Ramos (cell line): ENCODE measurements around the gene LPIN1.

ENCODE experiments used
- in situ Hi-C: fragments of 300-500 bp; cut with MboI; formaldehyde crosslinking; loops from one replicate; pipeline ENCODE4 v1.14.3; 2022; ENCODE audit warnings: low sequenced_read_pairs; ENCODE audit not compliant: unreplicated experiment

The LPIN1 gene

GRCh38 chr2:11743366-11743765 is 3.1 kb upstream of the LPIN1 start:
- in situ Hi-C loops, result no loop called here

DNA sequence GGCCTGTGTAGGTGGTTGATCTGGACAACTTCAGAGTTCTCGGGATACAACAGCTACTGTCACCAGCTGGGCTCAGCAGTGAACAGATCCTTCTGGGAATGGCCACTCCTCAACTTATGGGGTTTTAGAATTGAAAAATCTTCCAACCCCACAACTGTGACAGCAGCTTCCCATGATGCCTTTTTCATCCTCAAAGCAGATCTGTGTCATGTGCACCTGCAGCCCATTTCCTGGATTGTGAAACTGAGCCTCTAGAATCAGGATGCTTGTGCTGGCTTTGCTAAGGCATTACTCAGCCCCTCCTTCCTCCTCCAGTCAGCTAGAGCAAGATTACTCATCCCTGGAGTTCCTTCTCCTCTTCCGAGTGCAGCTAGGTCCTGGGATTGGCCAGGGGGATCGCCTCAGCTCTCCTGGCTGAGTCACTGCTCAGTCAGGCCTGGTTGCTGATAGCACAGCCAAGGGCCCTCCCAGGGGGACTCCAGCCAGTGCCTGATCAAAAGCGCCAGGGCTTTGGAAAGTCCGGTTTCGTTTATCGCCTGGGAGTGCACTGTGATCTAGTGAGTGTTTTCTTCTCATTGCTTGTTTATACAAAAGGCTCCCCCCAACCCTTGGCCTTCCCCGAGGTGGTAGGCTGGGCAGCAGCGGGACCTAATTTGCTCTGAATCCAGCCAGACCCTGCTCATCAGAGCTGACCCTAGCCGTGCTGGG is 2.4 kb upstream of the LPIN1 start:
- in situ Hi-C loops, result no loop called here

DNA sequence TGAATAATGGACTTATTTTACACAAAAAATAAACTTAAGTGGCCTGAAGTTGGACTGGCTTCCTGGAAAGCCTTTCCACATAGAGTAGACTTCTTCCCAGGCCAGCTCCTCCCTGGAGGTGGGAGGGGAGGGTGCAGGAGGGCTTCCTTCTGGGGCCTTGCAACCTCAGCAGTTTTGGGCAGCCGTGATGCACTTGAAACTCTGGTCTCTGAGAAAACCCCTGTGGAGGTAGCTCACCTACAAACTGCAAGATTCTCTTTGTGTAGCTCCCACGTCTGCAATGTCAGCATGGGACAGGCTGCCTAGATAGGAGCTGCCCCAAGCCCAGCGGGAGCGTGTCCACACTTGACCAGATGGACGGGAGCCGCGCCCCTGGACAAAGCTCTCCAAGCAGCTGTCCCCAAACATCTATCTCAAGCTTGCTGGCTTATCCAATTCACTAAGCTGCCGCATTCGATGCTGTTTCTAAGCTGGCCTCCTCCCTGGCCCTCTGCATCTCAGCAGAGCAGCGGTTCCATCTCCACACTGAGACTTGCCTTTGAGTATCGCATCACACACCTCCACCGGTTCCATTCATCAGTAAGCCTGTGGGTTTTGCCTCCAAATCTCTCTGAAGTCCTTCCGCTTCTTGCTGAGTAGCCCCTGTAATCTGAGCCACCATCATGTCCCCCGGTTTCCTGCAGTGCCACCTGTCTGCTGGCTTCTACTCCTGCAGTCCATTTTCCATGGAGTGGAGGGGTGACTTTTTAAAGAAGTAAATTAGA is 1.6 kb upstream of the LPIN1 start:
- in situ Hi-C loops, result no loop called here

DNA sequence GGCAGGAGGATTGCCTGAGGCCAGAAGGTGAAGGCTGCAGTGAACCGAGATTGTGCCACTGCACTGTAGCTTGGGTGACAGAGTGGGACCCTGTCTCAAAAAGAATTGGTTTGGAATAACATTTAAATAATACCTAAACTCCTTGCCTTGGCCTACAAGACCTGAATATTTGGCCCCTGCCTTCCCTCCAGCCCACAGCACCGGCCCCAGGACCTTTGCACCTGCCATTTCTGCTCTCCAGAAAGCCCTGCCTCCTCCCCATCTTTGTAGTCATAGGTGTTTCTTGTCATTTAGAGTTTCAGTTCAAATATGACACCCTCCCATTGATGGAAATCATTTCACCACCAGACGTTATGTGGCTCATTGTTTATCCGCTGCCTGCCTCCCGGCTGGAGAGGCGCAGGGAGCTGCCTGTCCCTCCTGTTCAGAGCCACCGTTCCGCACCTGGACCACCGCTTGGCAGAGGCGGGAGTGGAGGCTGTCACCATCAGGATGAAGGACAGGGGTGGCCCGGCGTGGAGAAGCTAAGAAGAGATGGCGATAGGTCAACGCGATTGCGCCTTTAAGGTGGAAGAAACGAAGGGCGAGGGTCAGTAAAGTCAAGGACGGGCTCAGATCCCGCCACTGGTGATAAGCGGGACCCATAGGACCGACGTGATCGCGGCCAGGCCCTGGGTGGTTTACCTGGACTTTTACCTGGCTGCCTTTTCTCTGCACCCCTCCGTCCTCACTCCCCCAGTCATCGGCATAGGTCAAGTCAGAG is 638 bp upstream of the LPIN1 start:
- in situ Hi-C loops, result no loop called here

DNA sequence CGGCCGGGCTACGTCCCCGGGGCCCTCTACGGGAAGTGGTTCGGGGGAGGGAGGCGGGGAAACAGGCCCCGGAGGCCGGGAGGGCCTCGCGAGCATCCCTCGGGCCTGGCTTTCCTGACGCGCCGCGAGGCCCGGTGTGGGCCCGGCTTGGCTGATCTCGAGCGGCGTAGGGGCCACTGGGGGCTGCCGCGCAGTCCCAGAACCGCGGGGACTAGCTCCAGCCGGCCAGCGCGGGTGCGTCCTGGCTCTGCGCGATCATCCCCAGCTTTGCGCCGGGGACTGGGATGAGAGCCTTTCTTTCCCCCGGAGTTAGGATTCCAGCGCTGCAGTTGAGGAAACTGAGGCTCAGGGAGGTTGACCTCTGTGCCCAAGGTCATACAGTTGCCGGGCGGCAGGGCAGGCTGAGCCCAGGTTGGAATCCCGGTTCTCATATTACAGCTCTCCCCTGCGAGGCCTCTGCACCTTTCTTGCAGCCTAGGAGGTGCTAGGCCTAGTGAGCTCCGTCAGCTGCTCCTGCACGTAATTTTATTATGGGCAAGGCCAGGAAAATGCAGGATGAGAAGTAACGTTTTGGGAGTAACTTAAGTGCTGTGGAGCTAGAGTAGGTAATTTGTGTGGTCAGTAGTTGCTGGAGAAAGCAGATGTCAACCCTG is 501 bp downstream of the LPIN1 start:
- in situ Hi-C loops, result no loop called here

DNA sequence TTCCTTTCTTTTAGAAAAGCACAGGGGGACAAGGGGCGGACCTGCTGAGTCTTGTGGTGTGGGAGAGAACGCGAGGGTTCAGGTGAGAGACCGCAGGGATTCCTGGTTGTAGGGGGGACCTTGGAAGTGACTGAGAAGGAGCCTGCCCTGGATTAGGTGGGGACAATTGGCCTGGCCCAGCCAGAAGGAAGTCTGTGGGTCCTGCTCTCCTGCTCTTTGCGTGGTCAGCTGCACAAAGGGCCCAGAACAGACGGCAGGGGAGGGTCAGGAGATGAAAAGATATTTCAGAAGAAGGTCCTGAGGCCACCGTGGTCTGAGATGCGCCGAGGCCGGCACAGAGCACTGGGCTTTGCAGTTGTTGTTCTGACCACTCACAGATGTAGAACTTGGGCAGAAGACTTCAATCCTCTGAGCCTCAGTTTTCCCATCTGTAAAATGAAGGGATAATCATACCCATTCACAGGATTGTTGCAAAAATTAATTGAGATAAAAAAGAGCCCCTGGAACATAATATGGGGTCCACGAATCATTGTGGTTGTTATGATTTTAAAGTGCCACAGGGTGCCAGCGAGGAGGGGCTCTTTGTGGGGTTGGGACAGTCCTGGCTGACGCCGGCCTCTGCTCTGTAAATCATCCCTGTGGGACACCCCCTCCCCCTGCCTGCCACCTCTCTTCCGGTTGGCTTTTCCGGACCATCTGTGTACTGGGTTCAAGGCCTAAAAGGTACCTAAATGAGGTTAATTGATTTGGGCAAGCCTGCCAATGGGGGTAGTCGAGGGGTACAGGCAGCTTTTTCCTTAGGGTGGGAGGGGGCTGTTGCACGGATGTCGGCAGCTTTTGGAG is 1.8 kb downstream of the LPIN1 start:
- in situ Hi-C loops, result no loop called here

DNA sequence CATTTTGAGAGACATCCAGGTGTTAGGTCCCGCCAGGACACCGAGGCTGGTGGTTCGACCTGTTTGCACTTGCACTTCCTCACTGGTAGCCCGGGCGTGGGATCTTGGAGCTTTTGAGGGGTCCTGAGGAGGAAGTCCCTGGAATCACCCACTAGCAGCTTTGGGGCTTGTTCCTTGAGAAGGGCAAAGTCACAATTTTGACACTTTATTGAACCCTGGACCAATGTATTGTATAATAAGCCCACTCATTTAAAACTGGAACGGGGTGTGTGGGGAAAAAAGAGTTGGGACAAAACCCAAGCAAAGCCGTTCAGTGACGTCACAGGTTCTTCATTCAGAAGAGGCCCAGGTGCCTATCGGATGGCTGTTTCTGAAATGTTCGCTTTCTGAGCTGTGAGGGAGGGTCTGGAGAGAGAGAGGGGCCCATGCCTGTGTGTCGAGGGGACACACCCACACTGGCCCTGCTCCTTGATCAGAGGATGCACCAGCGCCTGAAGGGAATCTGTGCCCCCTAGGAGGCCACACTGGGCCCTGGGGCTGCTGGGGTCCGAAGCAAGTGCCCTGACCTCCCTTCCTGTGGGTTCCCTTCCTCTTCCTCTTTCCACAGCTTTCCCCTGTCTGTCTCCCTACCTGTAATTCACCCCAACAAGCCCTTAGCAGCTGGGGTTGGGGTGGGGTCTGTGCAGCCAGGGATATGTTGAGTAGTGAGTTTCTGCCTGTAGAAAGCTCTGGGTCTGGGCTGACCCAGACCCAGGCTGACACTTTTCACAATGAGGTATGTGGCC is 2.6 kb downstream of the LPIN1 start:
- in situ Hi-C loops, result no loop called here

DNA sequence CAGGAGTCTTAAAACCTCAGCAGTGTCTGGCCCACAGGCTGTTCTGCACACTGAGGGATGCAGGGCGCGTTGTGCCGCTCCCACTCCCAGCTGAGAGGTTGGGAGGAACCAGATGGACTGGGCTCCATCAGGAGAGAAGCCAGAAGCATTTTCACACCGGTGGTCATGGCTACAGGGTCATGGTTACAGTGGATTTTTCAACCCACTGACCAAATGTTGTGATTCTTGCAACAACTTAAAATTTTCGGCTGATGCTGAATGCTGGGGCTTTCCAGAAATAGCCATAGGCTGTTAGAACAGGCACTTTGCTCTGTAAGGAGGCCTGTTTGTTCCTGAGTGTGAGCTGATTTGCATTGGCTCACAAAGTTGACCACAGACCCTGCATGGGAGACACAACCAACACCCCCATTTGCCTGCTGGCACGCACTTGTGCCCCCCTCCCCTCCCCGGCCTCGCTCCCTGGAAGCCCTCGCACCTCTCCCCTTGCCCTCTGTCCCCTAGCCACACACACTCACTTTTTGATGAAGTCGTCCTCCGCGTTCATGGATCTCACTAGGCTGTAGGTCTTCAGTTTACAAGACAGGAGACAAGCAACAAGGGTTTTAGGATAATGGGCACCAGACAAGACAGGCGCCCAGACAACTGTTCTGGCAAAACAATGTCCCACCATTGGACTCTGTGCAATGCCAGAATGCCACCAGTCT is 3.4 kb downstream of the LPIN1 start:
- in situ Hi-C loops, result loop anchor here (10.0 to 25.0 kb wide), 2 partner anchors 295 to 937 kb away; partner anchors contain the start of gene PDIA6

DNA sequence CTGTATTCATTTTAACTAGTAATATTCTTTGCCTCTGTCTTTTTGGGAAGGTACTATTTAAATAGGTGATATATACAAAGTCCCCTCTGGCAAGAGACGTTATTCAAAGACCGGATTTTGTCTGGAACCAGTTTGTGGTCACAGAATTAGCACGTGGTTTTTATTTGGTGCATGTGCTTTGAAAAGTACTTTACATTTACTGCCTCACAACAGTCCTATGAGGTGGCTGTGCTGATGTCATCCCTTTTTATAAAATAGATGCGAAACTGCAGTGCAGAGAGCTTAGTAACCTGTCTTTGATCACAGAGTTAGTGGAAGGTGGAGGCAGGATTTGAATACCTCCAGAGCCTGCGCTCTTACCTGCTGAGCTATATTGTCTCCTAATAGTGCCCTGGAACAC is 4.0 kb downstream of the LPIN1 start:
- in situ Hi-C loops, result loop anchor here (10.0 to 25.0 kb wide), 2 partner anchors 294 to 938 kb away; partner anchors contain the start of gene PDIA6

GRCh38 chr2:11750917-11751316 is 4.5 kb downstream of the LPIN1 start:
- in situ Hi-C loops, result loop anchor here (10.0 to 25.0 kb wide), 2 partner anchors 294 to 939 kb away; partner anchors contain the start of gene PDIA6

- in situ Hi-C loops, result loop anchor here (10.0 to 25.0 kb wide), 2 partner anchors 292 to 941 kb away; partner anchors contain the start of gene PDIA6
Measured at GRCh38 chr2:11752906-11753305, 6.5 kb downstream of the LPIN1 start.

DNA sequence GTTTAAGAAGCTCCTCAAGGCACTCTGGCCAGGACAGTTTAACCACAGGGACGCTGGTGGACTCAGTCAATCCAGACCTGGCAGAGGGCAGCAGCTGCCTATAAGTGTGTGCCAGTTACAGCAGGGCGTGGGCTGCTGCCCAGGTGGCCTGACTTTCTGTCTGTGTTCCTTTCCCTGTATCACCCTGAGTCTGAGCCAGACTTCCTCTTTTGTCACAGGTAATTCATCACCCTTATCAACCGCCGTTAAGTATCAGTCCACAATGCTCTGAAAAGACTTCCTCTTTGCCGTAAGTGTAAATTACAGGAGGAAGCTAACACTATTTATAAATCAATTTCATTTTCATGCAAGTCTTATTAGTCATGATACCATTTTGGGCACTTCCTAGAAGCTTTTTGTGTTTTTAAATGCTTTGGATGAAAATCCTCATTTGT is 7.0 kb downstream of the LPIN1 start:
- in situ Hi-C loops, result loop anchor here (10.0 to 25.0 kb wide), 2 partner anchors 291 to 941 kb away; partner anchors contain the start of gene PDIA6

DNA sequence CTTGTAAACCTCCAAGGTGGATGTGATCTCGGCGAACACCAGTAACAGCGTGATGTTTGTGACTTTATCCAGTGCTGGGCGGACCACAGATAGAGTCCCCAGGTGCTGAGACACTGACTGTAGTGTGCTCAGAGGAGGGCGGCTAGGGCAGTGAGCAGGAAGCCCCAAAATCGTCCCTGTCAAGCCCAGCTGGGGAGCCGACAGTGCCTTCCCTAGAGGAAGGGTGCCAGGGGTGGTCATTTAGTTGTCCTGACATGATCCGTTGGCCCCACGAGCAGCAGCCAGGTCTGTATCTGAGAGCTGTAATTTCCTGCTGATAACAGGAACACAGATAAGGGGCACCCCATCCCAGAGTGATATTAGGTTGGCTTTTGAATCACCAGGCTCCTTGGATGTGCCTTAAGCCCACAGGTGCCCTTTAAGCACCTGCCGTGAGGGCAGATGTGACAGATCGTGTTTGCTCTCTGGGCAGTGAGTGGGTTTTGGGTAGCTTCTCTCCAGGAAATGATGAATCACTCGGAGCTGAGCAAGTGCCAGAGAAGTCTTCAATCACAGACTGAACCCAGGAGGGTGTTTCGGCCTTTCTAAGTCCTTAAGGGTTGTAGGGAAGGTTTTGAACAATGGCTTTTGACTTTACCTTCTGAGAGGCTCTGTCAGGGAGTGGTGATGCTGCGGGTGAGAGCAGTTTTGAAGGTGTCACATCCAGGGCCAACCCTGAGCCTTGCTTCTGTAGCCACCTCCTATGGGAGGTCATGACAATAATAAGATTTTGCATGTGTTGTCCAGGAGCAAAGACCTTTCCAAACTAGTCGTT is 7.7 kb downstream of the LPIN1 start:
- in situ Hi-C loops, result loop anchor here (10.0 to 25.0 kb wide), 2 partner anchors 291 to 942 kb away; partner anchors contain the start of gene PDIA6

DNA sequence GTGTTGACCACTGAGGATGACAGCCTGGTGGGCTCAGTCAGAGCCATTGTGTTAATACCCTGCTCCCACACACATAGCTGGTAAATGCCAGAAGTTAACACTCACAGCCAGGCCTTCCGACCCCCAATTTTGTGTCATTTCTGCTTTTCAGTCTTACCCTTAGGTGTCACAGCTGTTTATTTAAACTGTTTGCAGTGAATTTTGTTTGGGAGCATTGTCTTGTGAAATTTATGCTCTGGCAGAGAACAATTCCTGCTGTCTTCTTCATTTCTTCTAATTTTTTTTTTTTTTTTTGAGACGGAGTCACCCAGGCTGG is 8.2 kb downstream of the LPIN1 start:
- in situ Hi-C loops, result loop anchor here (10.0 to 25.0 kb wide), 2 partner anchors 290 to 942 kb away; partner anchors contain the start of gene PDIA6

- in situ Hi-C loops, result loop anchor here (10.0 to 25.0 kb wide), 2 partner anchors 288 to 945 kb away; partner anchors contain the start of gene PDIA6
Measured at GRCh38 chr2:11757101-11757500, 10.7 kb downstream of the LPIN1 start.

DNA sequence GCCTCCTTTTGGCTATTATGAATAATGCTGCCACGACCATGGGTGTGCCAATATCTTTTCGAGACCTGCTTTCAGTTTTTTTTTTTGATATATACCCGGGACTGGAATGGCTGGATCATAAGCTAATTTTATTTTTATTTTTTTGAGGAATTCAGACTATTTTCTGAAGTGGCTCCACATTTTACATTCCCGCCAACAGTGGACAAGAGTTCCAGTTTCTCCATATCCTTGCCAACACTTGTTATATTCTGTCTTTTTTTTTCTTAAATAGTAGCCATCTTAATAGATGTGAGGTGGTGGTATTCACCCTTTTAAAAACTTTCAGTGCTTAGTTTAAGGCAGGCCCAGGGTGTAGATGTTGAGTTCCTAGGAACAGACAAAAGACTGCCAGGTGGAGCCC is 11.8 kb downstream of the LPIN1 start:
- in situ Hi-C loops, result loop anchor here (10.0 to 25.0 kb wide), 2 partner anchors 287 to 946 kb away; partner anchors contain the start of gene PDIA6

DNA sequence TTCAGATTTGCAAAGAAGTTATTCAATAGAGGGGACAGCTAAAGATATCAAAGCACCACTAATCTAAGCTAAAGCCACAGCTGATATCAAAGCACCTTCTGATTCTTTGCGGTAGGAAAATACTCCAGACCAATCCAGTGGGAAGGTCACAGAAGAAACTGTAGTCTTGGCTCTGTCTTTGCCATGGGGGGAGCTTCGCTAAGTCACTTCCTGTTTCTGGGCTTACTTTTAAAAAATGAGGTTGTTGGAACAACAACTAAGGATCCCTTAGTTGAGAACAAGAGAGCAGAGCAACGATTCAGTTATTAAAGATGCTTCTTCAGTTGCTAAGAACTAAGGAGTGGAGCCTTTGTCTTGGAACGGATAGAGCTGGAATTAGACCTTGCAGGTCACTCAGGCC is 12.2 kb downstream of the LPIN1 start:
- in situ Hi-C loops, result loop anchor here (10.0 to 25.0 kb wide), 2 partner anchors 286 to 946 kb away; partner anchors contain the start of gene PDIA6
